Measurements from ENCODE around the gene PARD6G.

PARD6G gene

GRCh38 chr18:80213182-80213581 lies 34.1 kb downstream of the PARD6G start:
- in situ Hi-C loops (cut with MboI; ENCODE audit: low sequenced_read_pairs): no loop called here

DNA sequence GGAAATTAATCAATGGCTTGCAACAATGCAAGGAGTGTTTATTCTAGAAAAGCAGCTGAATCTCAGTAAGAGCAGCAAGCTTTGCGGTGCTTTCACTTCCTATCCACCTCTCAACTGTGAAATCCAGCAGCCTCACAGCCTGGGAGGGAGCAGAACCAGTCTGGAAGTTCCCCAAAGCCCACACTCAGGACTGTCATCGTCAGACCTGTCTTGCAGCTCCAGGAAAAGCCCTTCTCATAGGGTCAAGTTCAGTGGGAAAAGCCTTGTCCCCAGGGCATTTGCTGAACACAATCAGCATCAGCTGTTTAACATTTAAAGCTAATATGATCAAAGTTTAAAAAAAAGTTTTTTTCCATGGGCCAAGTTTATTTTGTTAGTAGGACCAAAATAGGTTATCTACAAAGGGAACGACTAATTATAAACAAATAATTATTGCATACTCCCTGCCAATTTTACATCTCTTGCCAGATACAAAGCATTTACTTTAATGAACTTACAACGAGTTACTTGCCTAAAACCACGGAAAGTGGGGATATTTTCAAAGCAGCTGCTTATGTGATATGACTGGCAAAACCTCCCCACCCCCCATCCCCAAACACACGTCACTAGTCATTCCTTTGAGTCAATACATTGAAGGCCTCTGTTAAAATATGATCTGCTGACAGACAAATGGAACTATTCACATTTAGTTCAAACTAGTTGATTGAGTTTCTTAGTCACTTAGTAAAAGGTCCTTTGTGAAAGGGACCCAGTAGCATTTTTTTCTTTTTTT lies 36.8 kb downstream of the PARD6G start:
- in situ Hi-C loops (cut with MboI; ENCODE audit: low sequenced_read_pairs): no loop called here

DNA sequence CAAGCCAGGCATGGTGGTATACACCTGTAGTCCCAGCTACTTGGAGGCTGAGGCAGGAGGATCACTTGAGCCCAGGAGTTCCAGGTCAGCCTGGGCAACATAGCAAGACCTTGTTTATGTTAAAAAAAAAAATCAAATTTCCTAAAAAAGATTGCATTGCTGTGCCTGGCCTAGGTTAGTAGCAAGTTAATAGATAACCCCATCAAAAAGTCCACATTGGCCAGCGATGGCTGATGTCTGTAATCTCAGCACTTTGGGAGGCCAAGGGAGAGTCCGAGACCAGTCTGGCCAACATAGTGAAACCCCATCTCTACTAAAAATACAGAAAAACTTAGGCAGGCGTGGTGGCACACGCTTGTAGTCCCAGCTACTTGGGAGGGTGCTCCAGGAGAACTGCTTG lies 38.7 kb downstream of the PARD6G start:
- in situ Hi-C loops (cut with MboI; ENCODE audit: low sequenced_read_pairs): no loop called here

DNA sequence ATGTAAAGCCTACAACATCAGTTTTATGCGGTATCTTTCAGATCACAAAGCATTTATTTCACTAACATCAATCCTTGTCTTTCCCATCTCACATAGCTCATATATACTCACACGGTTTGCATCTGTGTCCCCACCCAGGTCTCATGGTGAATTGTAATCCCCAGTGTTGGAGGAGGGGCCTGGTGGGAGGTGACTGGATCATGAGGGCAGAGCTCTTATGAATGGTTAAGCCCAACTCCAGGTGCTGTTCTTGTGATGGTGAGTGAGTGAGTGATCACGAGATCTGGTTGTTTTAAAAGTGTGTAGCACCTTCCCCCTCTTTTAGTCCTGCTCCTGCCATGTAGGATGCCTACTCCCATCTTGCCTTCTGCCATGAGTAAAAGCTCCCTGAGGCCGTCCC lies 42.0 kb downstream of the PARD6G start:
- in situ Hi-C loops (cut with MboI; ENCODE audit: low sequenced_read_pairs): no loop called here

DNA sequence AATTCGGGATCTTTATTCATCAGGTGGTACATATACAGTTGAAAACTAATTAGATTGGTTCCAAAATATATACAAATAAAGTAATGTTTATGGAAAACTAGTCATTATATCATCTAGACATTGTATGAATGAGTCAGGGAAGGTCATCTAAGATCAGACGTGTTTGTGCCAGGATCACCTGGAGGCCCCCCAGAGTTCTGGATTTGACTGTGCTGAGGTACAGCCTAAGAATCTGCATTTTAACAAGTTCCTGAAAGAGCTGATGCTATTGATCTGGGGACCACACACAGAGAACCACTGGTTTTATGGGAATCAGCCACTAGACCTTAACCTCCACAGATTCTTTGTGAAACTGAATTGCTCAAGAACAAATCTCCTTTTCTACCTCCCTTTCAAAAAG lies 43.2 kb downstream of the PARD6G start:
- in situ Hi-C loops (cut with MboI; ENCODE audit: low sequenced_read_pairs): no loop called here

GRCh38 chr18:80203249-80203648 lies 44.1 kb downstream of the PARD6G start:
- in situ Hi-C loops (cut with MboI; ENCODE audit: low sequenced_read_pairs): no loop called here

GRCh38 chr18:80202264-80202998 lies 44.9 kb downstream of the PARD6G start:
- in situ Hi-C loops (cut with MboI; ENCODE audit: low sequenced_read_pairs): no loop called here

DNA sequence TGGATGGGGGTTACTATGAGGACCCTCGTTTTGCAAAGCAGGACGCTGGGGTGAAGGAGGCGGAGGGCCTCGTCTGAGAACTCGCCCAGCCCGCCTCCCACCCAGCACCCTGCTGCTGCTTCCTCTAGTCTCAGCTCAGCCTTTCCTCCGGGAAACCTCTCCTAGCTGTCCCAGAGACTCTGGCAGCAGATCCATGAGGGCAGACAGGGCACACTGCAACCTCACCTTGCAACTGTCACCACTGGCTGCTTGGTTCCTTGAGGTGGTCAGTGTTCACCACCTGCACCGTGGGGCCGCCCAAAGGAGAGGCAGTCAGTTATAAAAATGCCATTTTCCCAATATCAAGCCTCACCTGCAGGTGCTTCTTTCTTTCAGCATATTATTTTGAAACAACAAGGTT lies 45.6 kb downstream of the PARD6G start:
- in situ Hi-C loops (cut with MboI; ENCODE audit: low sequenced_read_pairs): no loop called here

DNA sequence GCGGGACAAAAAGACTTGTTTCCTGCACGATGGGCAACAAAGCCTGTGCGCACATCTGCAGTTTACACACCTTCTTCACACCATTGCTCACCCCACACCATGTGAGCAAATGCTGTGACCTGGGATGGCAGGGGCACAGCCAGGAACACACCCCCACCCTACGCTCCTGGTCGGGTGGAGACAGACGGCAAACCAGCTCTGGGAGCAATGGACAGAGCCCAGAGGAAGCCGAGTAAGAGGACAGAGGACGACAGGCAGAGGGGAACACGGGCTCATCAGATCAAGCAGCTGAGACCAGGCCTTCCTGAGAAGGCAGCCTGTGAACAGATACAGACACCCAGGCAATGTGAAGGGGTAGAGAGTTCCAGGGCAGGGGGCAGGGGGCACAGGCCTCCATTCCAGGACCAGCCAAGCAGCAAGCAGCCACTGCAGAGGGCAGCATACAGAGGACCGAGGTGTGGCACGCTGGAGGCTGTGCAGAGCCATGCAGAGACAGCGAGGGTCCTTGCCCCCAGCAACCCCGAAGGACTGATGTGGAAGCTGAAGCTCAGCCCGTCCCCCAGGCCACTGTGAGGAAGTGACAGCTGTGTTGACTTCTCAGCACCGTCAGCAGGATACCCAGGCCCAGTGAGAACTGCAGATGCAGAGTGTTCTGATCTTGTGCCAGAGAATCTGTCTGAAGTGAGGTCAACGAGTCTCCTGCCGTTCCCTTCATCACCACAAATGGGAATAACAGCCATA lies 46.2 kb downstream of the PARD6G start:
- in situ Hi-C loops (cut with MboI; ENCODE audit: low sequenced_read_pairs): no loop called here

DNA sequence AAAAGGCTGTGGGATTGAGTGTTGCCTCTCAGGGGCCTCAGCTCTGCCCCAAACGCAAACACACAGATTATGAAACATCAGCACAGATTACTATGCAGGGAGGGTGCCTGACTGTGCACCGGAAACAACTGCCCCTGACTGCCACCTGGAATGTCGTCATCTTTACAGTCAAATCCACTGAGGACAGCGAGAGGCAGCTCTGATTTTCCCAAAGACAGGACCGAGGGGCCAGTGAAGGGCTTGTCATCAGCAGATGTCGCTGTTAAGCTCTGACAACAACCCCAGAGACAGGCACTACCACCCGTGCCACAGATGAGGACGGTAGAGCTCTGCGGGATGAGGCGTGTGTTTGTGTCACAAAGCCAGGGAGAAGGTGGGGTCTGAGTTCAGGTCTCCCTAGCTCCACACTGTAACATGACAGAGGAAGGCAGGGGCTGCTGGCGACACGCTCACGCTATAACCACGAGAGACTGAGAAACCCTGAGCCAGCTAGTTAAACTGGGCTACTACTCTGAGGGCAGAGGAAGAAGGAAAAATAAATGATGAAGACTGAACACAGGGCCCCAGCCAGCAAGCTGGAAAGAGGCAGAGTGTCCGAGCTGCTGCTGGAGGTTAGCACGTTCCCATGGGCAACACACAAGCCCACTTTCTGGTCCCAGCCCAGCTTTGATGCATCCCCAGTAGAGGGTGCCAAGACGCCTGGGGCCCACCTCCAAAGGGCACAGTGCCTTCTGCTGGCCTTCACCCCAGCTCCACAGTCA lies 47.0 kb downstream of the PARD6G start:
- in situ Hi-C loops (cut with MboI; ENCODE audit: low sequenced_read_pairs): no loop called here

- in situ Hi-C loops (cut with MboI; ENCODE audit: low sequenced_read_pairs): no loop called here
Measured at GRCh38 chr18:80198994-80199748, 48.1 kb downstream of the PARD6G start.

- in situ Hi-C loops (cut with MboI; ENCODE audit: low sequenced_read_pairs): no loop called here
Measured at GRCh38 chr18:80198391-80198790, 48.9 kb downstream of the PARD6G start.

- in situ Hi-C loops (cut with MboI; ENCODE audit: low sequenced_read_pairs): no loop called here
Measured at GRCh38 chr18:80197528-80197927, 49.8 kb downstream of the PARD6G start.

GRCh38 chr18:80196528-80197320 lies 50.6 kb downstream of the PARD6G start:
- in situ Hi-C loops (cut with MboI; ENCODE audit: low sequenced_read_pairs): no loop called here

DNA sequence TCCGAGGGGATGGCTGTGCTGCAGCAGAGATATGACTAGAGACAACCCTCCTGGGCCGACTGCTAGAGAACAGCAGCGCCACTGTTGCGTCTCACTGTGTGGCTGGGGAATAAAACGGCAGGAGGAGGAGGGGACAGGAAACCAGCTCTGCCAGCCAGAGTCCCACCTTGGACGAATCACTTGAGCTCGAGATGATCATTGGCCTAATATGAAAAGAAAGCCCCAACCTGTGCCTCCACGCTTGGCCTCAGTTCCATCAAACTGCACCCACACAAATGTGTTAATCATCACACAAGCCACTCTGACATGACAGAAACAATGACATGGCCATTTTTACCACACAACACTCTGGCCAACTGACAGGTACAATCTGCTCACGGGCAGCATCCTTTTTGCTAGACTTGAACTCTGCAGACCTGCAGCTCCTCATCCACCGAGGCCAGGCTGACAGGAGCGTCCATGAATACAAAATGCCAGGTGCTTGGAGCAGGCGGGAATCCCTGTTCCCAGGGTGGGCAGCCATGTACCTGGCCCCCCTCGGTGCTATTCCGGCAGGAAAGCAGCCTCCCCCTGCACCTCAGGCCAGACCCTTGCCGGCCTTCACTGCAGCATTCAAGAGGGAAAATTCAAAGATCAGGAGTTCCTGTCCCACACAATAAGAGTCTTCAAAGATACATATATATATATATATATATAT lies 52.3 kb downstream of the PARD6G start:
- in situ Hi-C loops (cut with MboI; ENCODE audit: low sequenced_read_pairs): no loop called here

GRCh38 chr18:80193701-80194100 lies 53.6 kb downstream of the PARD6G start:
- in situ Hi-C loops (cut with MboI; ENCODE audit: low sequenced_read_pairs): no loop called here

DNA sequence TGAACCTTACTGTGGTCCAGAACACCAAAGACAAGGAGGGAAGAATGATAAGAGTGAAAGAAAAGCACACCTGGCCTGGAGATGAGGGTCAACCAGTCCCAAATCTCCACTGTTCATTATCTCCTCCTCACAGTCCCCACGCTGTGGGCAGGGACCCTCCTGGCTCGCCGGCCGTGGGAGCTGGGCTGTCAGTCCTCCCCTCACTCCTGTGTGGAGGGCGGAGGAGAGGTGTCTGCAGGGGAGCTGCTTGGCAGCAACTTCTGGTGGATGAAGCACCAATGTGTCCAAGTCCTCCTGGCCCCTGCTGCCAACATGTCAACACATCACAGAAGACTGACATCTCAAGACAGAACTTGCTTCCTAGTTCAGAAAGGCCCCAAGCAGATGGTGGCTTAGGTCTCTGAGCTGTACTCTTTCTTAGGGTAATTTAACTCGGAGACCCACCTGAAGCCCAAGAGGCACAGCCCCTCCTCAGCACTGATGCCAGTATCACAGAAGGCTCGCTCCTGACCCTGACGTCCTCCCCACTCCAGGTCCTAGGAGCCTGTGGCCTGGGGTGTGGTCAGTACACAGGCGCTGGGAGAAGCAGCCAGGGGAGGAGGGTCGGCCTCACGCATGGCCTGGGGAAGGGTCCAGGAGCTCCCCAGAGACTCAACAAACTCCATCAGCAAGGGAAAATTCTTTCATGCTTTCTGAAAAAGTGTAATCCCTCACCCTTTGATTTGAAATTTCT lies 54.5 kb downstream of the PARD6G start:
- in situ Hi-C loops (cut with MboI; ENCODE audit: low sequenced_read_pairs): no loop called here
